IPS-NIHi11 (cell line): ENCODE data around the gene ABCC12.
A peak's percentile ranks its signal among the peaks of the same experiment; 100 is the strongest.

Experiments
- DNase-seq: peaks from one replicate; pipeline ENCODE4 v3.0.0; 2012; ENCODE audit warnings: mixed read lengths, low spot score

ABCC12 gene

GRCh38 chr16:48132696-48133095, 23.1 kb downstream of the ABCC12 start:
- DNase-seq = no peak

GRCh38 chr16:48131201-48131935, 24.4 kb downstream of the ABCC12 start:
- DNase-seq = no peak

- no peak for DNase-seq
Observed at GRCh38 chr16:48129926-48130325, 25.9 kb downstream of the ABCC12 start.

- no peak for DNase-seq
Observed at GRCh38 chr16:48128769-48129168, 27.0 kb downstream of the ABCC12 start.

GRCh38 chr16:48126801-48127644, 28.8 kb downstream of the ABCC12 start:
- DNase-seq = no peak

- no peak for DNase-seq
Observed at GRCh38 chr16:48125888-48126287, 29.9 kb downstream of the ABCC12 start.

GRCh38 chr16:48124266-48124665, 31.5 kb downstream of the ABCC12 start:
- DNase-seq = no peak

- no peak for DNase-seq
Observed at GRCh38 chr16:48123104-48123788, 32.5 kb downstream of the ABCC12 start.

GRCh38 chr16:48121276-48121675, 34.5 kb downstream of the ABCC12 start:
- DNase-seq = no peak

GRCh38 chr16:48118841-48119240, 37.0 kb downstream of the ABCC12 start:
- no peak for DNase-seq

- peak; percentile 93 for DNase-seq
Observed at GRCh38 chr16:48117217-48118105, 38.3 kb downstream of the ABCC12 start.

GRCh38 chr16:48115299-48115698, 40.5 kb downstream of the ABCC12 start:
- DNase-seq = no peak

GRCh38 chr16:48114410-48114809, 41.4 kb downstream of the ABCC12 start:
- DNase-seq = no peak

- DNase-seq = peak; percentile 56
Observed at GRCh38 chr16:48113471-48113870, 42.3 kb downstream of the ABCC12 start.

GRCh38 chr16:48113001-48113400, 42.8 kb downstream of the ABCC12 start:
- no peak for DNase-seq

- DNase-seq = no peak
Observed at GRCh38 chr16:48112600-48112999, 43.2 kb downstream of the ABCC12 start.

GRCh38 chr16:48110982-48111381, 44.8 kb downstream of the ABCC12 start:
- DNase-seq = no peak

- DNase-seq = no peak
Observed at GRCh38 chr16:48110000-48110399, 45.8 kb downstream of the ABCC12 start.

GRCh38 chr16:48109475-48109874, 46.3 kb downstream of the ABCC12 start:
- DNase-seq = no peak

GRCh38 chr16:48106446-48106845, 49.3 kb downstream of the ABCC12 start:
- DNase-seq = no peak
